ENCODE measurements around the gene SLX4IP. TPM values are rescaled to one million over a fixed set of nuclear protein-coding genes. Genes with fewer than 3 reads are reported as not detected.

The SLX4IP gene
- total RNA-seq, 1 experiment from 2014 or later, result 11.1 TPM

GRCh38 chr20:10636326-10636818 lies 201.3 kb downstream of the SLX4IP start:
- CTCF ChIA-PET, result no interaction called here
- intact Hi-C loops (cut with micrococcal nuclease), result no loop called here
- ATAC-seq, result no peak

More at GRCh38 chr20:10636326-10636818, 201.3 kb downstream of the SLX4IP start:
- Histone ChIP-seq H3K27me3 (ENCODE audit: insufficient read depth, low read length) (no peaks in the 10 kb centered on the region), H3K9me2 (ENCODE audit: insufficient read depth) (no peaks in the 10 kb centered on the region), H3K9ac (ENCODE audit: low read length) (no peak overlapping the region), H2AFZ (ENCODE audit: low read depth, low read length, poor library complexity, severe bottlenecking) (no peak overlapping the region), H4K20me1 (ENCODE audit: insufficient read depth) (no peaks in the 10 kb centered on the region), H3K9me3 (ENCODE audit: control insufficient read depth in 1 of 2, insufficient read depth in 1 of 2, low read depth in 1 of 2, low read length in 2 of 2) (no peaks in the 10 kb centered on the region), H3K79me2 (ENCODE audit: insufficient read depth, low read length) (no peaks in the 10 kb centered on the region), H3K27ac (ENCODE audit: low read depth, low read length) (no peak overlapping the region), H3K4me1 (ENCODE audit: control insufficient read depth in 1 of 2, insufficient read depth in 2 of 2, low read length in 2 of 2) (no peaks in the 10 kb centered on the region), H3K36me3 (ENCODE audit: control insufficient read depth in 1 of 2, insufficient read depth in 2 of 2, low read length in 2 of 2) (peaks cover 16 to 25% of the 10 kb centered on the region in 2 experiments; a peak in 3 of 4 replicates), H3K4me3 (replicated peaks in 1 of 2; ENCODE audit: low read depth in 1 of 2, low read length in 2 of 2) (no peak overlapping the region), H3K4me2 (ENCODE audit: low read length) (no peak overlapping the region)
- DNase-seq (ENCODE audit: low read depth, low spot score), result no peak
- no peak for TF ChIP-seq JUND (IDR thresholded peaks at IDR 0.05)
- TF ChIP-seq FOSL1 (IDR thresholded peaks at IDR 0.05; ENCODE audit: low read depth), result no peak
- TF ChIP-seq ZNF274 (IDR thresholded peaks at IDR 0.05; ENCODE audit: low read depth, low read length), result no peak
- TF ChIP-seq YY1 (IDR thresholded peaks at IDR 0.05; ENCODE audit: extremely low read depth, insufficient replicate concordance, low read depth, low read length), result no peak
- no peak for TF ChIP-seq CBX3 (IDR thresholded peaks at IDR 0.05; ENCODE audit: low read depth)
- no peak for TF ChIP-seq RAD21 (IDR thresholded peaks at IDR 0.05; ENCODE audit: low read depth)
- TF ChIP-seq POLR2A (IDR thresholded peaks at IDR 0.05; ENCODE audit: borderline replicate concordance, extremely low read depth, insufficient read depth, insufficient read length), result no peak
- no peak for TF ChIP-seq EZH2phosphoT487 (IDR thresholded peaks at IDR 0.05; ENCODE audit: borderline replicate concordance)
- no peak for TF ChIP-seq SRF (IDR thresholded peaks at IDR 0.05; ENCODE audit: low read depth)
- no peak for TF ChIP-seq SIN3A (IDR thresholded peaks at IDR 0.05; ENCODE audit: low read depth)
- TF ChIP-seq POLR2AphosphoS5 (IDR thresholded peaks at IDR 0.05; ENCODE audit: low read depth, low read length), result no peak
- no peak for TF ChIP-seq CEBPB (IDR thresholded peaks at IDR 0.05; ENCODE audit: low read depth)
- TF ChIP-seq, protein P1, sequence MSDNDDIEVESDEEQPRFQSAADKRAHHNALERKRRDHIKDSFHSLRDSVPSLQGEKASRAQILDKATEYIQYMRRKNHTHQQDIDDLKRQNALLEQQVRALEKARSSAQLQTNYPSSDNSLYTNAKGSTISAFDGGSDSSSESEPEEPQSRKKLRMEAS (IDR thresholded peaks at IDR 0.05), result no peak
- TF ChIP-seq ZFX (IDR thresholded peaks at IDR 0.05), result no peak
- TF ChIP-seq ELF1 (IDR thresholded peaks at IDR 0.05; ENCODE audit: borderline replicate concordance, low read depth), result no peak
- no peak for TF ChIP-seq REST (IDR thresholded peaks at IDR 0.05; ENCODE audit: low read depth)
- no peak for TF ChIP-seq SP1 (IDR thresholded peaks at IDR 0.05; ENCODE audit: low read depth)
- no peak for TF ChIP-seq CTCF (IDR thresholded peaks at IDR 0.05 in 2 of 3, conservative IDR thresholded peaks at IDR 0.05 in 1 of 3; ENCODE audit: borderline replicate concordance in 1 of 3, insufficient read depth in 1 of 3, low read depth in 2 of 3, low read length in 2 of 3)
- no peak for TF ChIP-seq EGR1 (IDR thresholded peaks at IDR 0.05; ENCODE audit: low read depth)
- ChIA-PET POLR2A (interaction anchor here (0.8 kb wide), 1 partner anchor 9 kb away, joined by 3 read pairs; no protein-coding TSS in a partner anchor), RAD21 (ENCODE audit: low non-redundant PET in 1 of 2, low total read pairs in 2 of 2, uncharacterized antibody in 2 of 2, unreplicated experiment in 2 of 2) (no interaction called here)
- BruUV-seq (replicated peaks), result no TSS peak

Data from HCT116 (cell line).